Lower lobe of right lung (tissue), 2 donors: Measurements from ENCODE around the gene BICDL2. TPM values are rescaled to one million over a fixed set of nuclear protein-coding genes. Genes with fewer than 3 reads are reported as not detected.

Experiments
- ATAC-seq, 2 donors: fragments of 200-7000 bp; cut with Tn5 transposase; one replicate each; pipeline ENCODE4 v1.9.1; 2020 to 2022; ENCODE audit warnings: mild to moderate bottlenecking in 2 of 2, moderate library complexity in 2 of 2
- DNase-seq: peaks from one replicate; pipeline ENCODE4 v3.0.0-alpha.2; 2020
- H3K27ac ChIP-seq: fragments of 200-600 bp; one replicate; pipeline ENCODE4 v1.8.0; 2022
- H3K27me3 ChIP-seq: fragments of 200-600 bp; one replicate; pipeline ENCODE4 v1.8.0; 2022; ENCODE audit warnings: low read depth
- H3K36me3 ChIP-seq: fragments of 200-600 bp; one replicate; pipeline ENCODE4 v1.8.0; 2022; ENCODE audit warnings: mild to moderate bottlenecking
- H3K4me1 ChIP-seq: fragments of 200-600 bp; one replicate; pipeline ENCODE4 v1.8.0; 2022
- H3K4me3 ChIP-seq: fragments of 200-600 bp; one replicate; pipeline ENCODE4 v1.8.0; 2022; ENCODE audit warnings: mild to moderate bottlenecking
- H3K9me3 ChIP-seq: fragments of 200-600 bp; one replicate; pipeline ENCODE4 v1.8.0; 2022
- intact Hi-C: fragments of 100-400 bp; cut with DNase I; formaldehyde crosslinking; loops from one replicate; pipeline ENCODE4 v1.11.0; 2022
- total RNA-seq: library from RNA; stranded (reverse); fragmentation: NEBNext Ultra II Directional; extraction: Animal tissue kit (Norgen Biotek cat#: 25700); gene quantifications from one replicate; pipeline ENCODE4 v1.2.1, GENCODE V29; 2021
- TF ChIP-seq, protein P1 (sequence below): fragments of 200-600 bp; IDR thresholded peaks from one replicate; pipeline ENCODE4 v1.8.0; 2022; ENCODE audit warnings: antibody characterized with exemption, mild to moderate bottlenecking
- donor health status: DM: no; HTN: yes; CAD: no; lungs with severe emphysema.

The BICDL2 gene
- total RNA-seq, 1 donor from 2014 or later: 19.5 TPM

DNA sequence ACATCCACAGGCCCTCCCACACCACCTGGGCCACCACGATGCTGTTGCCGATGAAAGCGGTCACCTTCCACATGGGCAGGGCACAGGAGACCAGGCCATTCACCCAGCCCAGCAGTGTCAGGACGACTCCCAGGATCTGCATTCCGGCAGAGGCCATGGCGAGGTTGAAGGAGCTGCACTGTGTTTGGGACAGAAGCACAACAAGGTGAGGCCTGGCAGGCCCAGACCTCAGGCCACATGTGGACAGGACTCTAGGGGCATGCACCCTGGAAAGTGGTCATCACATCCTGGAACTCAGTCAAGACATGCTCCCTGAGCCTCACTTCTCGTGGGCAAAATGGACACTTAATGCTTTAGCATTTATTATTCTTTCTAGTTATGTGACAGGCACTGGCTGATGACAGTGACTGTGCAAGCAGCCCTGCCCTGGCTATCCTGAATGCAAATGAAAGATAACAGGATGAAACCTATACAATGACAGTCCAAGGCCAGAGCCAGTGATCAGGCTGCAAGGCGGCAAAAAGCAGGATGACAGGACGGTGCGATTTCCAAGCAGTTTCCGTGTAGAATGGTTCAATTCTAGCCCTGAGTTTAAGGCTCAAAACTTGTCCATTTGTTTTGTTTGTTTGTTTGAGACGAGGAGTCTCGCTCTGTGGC lies 20.8 kb downstream of the BICDL2 start:
- intact Hi-C loops: no loop called here
- H3K36me3 ChIP-seq: no peaks in the 10 kb centered on the region
- peaks cover 48% of the 10 kb centered on the region for H3K27me3 ChIP-seq
- H3K9me3 ChIP-seq: no peaks in the 10 kb centered on the region
- peaks cover 27% of the 10 kb centered on the region for H3K4me1 ChIP-seq
- ATAC-seq: no peak
- H3K27ac ChIP-seq: no peak overlapping the region
- no peak for DNase-seq
- H3K4me3 ChIP-seq: no peak overlapping the region
- TF ChIP-seq, protein P1, sequence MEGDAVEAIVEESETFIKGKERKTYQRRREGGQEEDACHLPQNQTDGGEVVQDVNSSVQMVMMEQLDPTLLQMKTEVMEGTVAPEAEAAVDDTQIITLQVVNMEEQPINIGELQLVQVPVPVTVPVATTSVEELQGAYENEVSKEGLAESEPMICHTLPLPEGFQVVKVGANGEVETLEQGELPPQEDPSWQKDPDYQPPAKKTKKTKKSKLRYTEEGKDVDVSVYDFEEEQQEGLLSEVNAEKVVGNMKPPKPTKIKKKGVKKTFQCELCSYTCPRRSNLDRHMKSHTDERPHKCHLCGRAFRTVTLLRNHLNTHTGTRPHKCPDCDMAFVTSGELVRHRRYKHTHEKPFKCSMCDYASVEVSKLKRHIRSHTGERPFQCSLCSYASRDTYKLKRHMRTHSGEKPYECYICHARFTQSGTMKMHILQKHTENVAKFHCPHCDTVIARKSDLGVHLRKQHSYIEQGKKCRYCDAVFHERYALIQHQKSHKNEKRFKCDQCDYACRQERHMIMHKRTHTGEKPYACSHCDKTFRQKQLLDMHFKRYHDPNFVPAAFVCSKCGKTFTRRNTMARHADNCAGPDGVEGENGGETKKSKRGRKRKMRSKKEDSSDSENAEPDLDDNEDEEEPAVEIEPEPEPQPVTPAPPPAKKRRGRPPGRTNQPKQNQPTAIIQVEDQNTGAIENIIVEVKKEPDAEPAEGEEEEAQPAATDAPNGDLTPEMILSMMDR: no peak

DNA sequence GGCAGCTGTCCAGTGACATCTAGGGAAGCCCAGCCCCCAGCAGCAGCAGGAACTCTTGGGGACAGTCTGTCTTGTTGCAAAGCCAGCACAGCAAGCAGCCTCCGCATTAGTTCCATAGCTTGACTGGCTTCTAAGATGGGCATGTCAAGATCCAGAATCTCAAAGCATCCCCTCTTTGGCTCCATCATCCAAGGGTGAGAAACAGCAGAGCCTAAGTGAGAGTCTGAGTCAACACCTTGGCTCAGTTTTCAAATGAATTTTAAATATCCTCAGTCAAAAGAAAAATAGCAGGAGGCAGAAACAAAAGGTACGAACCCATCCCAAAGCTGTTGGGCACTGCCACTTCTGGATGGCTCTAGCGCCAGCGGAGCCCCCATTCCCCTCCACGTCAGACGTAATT lies 21.8 kb downstream of the BICDL2 start:
- H3K36me3 ChIP-seq: no peaks in the 10 kb centered on the region
- ATAC-seq: no peak
- no peak overlapping the region for H3K27ac ChIP-seq
- H3K9me3 ChIP-seq: no peaks in the 10 kb centered on the region
- intact Hi-C loops: no loop called here
- peaks cover 54% of the 10 kb centered on the region for H3K27me3 ChIP-seq
- no peak for DNase-seq
- TF ChIP-seq, protein P1: no peak
- H3K4me3 ChIP-seq: no peak overlapping the region
- peaks cover 20% of the 10 kb centered on the region for H3K4me1 ChIP-seq

DNA sequence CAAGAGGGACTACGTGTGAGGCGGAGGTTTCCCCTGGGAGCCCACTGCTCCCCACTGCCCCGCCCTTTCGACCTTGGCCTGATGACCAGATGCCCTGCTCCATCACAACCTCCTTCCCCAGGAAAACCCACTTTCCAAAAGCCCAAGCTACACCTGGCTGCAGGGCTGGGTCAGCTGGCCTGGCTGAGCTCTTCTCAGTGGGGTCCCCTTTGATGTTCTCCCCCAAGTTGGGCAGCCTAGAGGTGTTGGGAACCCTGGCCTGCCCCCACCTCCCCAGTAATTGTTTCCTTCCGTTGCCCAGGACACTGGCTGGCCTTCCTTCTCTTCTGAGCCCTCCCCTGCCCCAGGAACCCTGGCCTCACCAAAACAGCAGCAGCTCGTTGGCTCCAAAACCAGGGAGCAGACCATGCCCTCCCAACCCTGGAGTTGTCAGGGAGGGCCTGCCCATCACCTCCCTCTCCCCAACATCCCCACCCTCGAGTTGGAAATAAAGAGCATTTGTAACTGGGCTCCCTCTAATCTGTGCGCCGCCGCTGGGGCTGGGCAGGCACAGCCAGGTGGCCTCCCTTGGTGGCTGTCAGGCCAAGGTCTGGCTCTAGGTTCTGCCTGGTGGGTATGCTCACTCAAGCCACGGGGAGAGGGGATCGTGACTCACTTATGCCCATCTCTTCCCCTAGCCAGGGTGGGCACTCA lies 22.6 kb downstream of the BICDL2 start:
- no peaks in the 10 kb centered on the region for H3K9me3 ChIP-seq
- H3K27me3 ChIP-seq: peaks cover 61% of the 10 kb centered on the region
- no peak overlapping the region for H3K27ac ChIP-seq
- no peaks in the 10 kb centered on the region for H3K36me3 ChIP-seq
- TF ChIP-seq, protein P1: no peak
- DNase-seq: no peak
- intact Hi-C loops: no loop called here
- no peak for ATAC-seq
- H3K4me3 ChIP-seq: no peak overlapping the region
- peaks cover 17% of the 10 kb centered on the region for H3K4me1 ChIP-seq

DNA sequence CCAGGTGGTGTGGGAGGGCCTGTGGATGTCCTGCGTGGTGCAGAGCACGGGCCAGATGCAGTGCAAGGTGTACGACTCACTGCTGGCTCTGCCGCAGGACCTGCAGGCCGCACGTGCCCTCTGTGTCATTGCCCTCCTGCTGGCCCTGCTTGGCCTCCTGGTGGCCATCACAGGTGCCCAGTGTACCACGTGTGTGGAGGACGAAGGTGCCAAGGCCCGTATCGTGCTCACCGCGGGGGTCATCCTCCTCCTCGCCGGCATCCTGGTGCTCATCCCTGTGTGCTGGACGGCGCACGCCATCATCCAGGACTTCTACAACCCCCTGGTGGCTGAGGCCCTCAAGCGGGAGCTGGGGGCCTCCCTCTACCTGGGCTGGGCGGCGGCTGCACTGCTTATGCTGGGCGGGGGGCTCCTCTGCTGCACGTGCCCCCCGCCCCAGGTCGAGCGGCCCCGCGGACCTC lies 23.2 kb downstream of the BICDL2 start:
- Histone ChIP-seq H3K4me3 (no peak overlapping the region), H3K4me1 (peaks cover 17% of the 10 kb centered on the region), H3K27me3 (peaks cover 63% of the 10 kb centered on the region), H3K36me3 (no peaks in the 10 kb centered on the region), H3K27ac (no peak overlapping the region), H3K9me3 (no peaks in the 10 kb centered on the region)
- TF ChIP-seq, protein P1: no peak
- no peak for ATAC-seq
- intact Hi-C loops: no loop called here
- no peak for DNase-seq

DNA sequence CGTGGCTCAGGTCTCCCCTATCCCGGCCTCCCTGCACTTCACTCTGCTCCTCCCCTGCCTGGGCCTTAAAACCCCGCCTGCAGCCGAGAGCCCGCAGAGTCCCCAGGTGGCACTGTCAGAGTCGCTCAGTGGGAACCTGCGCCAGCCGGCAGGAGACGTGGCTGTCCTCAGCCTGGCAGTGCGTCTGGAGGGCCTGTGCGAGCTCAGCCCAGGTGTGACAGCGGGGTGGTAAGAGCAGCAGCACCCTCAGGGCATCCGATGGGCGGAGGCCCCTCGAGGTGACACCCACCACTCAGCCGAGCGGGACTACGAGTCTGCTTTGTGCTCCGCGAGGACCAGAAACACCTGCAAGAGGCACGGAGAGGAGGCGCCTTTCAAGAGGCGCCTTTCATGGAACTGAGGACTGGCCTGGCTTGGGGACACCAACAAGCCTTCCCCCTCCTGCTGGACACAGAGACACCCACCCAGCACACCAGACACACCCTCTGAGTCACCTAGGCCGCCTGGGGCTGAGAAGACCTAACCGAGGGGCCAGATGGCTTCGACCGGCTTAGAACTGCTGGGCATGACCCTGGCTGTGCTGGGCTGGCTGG lies 23.8 kb downstream of the BICDL2 start, which contains the start of gene CLDN9:
CLDN9 (plus strand) TSS at position 96 of the 593 bp plus-strand sequence; CDS start at position 536, 440 bp downstream.
- TF ChIP-seq, protein P1: no peak
- intact Hi-C loops: no loop called here
- Histone ChIP-seq H3K4me1 (peaks cover 17% of the 10 kb centered on the region), H3K9me3 (no peaks in the 10 kb centered on the region), H3K27me3 (peaks cover 63% of the 10 kb centered on the region), H3K27ac (no peak within 1 kb of the TSS), H3K36me3 (no peaks in the 10 kb centered on the region), H3K4me3 (no peak within 1 kb of the TSS)
- DNase-seq: no peak
- ATAC-seq: peak; percentile 61 to 66
